NCI-H187 (cell line): Measurements from ENCODE around the gene ANXA2R.
"Not testable (repeated sequence)": the region's sequence is repeated elsewhere in the genome, so short reads cannot be mapped to it uniquely, and the experiment has no call there.

ENCODE experiments used
- DNase-seq, 2 experiments: peaks; one replicate each; lab custom pipeline; 2025; lab: John Stamatoyannopoulos, UW

ANXA2R gene, protein sequence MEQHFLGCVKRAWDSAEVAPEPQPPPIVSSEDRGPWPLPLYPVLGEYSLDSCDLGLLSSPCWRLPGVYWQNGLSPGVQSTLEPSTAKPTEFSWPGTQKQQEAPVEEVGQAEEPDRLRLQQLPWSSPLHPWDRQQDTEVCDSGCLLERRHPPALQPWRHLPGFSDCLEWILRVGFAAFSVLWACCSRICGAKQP

DNA sequence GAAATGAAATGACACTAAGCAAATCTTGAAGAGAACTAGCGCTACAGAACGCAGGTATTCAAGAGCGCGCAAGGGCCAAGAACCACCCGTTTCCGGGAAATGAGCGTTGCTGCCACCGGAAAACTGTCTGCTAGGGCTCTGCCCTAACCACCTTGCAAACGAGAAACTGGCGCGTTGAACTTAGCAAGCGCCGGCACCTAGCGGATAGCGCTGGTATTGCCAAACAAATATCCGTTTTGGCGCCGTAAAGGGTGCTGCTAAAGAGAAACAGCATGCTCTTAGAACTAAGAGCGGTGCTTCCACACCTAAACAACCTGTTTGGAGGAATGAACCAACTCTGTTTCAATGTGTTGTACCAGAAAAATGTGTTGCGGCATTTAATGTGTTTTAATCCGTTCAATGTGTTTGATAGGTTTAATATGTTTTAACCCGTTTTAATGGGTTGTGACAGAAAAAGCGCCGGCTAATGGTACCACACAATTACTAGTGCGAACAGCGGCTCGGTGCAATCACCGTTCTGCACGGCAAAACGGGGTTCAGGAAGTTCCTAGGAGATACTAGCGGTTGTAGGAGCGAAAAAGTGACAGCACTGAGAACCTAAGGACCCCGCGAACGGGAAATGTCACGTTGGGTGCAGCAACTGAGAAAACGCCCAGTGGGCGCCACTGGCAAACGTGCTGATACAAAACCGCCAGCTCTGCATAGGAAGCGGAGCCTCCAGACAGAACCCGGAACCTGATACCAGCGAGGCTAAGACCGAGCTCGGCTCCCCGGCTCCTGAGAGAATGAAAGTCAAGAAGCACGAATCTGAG is at the start of gene ANXA2R:
Gene ANXA2R, minus strand, starts transcription at position 33 of the 812 bp plus-strand sequence. CDS start 273 bp downstream, outside the sequence.
- peak; percentile 98 to 100 for DNase-seq

DNA sequence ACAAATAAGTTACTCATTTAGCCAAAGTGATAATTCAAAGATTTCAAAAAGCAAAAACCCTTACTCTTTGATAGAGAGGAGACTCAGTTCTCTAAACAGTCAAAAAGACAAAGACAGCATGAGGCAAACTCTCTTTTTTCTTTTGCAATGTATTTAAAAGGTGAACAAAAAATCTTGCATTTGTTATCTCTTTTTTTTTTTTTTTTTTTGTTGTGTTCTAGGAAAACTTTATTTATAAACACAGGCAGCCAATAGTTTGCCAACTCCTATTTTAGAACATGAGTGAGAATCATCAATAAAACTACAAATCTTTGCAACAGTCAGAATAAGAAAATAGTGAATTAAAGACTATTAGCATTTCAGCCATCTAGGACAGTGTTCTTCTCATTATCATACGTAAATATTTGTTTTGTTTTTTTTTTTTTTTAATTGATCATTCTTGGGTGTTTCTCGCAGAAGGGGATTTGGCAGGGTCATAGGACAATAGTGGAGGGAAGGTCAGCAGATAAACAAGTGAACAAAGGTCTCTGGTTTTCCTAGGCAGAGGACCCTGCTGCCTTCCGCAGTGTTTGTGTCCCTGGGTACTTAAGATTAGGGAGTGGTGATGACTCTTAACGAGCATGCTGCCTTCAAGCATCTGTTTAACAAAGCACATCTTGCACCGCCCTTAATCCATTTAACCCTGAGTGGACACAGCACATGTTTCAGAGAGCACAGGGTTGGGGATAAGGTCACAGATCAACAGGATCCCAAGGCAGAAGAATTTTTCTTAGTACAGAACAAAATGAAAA is 46.2 kb upstream of the ANXA2R start:
- DNase-seq = not testable (repeated sequence)

GRCh38 chr5:43085453-43085852 is 45.3 kb upstream of the ANXA2R start:
- DNase-seq = no peak

DNA sequence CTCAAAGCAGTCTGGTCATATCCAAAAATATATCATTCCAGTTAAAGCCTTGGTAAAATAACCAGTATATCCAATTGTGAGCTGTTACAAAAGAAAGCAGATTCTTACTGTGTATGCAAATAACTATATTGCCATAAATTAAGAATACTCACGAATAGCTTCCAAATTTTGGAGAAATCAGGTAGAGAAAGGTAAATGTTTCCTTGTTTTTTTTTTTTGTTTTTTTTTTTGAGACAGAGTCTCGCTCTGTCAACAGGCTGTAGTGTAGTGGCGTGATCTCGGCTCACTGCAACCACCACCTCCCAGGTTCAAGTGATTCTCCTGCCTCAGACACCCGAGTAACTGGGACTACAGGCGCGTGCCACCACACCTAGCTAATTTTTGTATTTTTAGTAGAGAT is 44.3 kb upstream of the ANXA2R start:
- not testable (repeated sequence) for DNase-seq

GRCh38 chr5:43081345-43081744 is 41.2 kb upstream of the ANXA2R start:
- DNase-seq = not testable (repeated sequence)

DNA sequence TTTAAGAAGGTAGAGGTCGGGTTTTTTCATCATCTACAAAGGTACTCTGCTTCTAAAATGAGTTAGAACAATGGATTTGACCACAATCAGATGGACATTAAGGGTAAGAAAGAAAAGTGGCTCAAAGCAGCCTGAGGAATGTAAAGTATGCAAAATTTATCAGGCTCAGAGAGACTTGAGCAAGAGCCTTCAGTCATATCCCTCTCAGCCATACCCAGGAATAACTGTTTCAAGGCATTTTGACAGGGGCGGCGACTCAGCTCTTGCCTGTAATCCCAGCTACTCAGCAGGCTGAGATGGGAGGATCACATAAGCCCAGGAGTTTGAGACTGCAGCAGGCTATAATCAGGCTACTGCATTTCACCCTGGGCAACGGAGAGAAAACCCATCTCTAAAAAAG is 38.8 kb upstream of the ANXA2R start:
- DNase-seq = no peak

- not testable (repeated sequence) for DNase-seq
These were observed 37.5 kb upstream of the ANXA2R start for GRCh38 chr5:43077446-43078191.

- peak; percentile 80 to 93 for DNase-seq
These were observed 35.5 kb upstream of the ANXA2R start for GRCh38 chr5:43075319-43076293.

DNA sequence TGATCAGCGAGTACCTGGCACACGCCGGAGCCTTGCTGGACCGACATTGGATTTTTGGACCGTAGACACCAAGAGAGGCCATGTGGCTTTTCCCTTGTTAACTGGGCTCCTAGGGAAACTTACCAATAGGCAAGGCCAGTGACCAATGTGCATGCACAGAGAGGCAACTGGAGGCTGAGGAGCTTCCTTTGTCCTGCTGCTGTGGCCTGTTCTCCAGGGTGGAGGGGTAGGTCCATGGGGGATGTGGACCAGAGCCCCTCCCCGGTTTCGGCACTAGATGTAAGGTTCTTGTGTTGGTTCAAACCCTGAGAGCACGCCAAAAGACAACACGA is 34.8 kb upstream of the ANXA2R start:
- no peak for DNase-seq

- DNase-seq = peak; percentile 71 to 73
These were observed 33.8 kb upstream of the ANXA2R start for GRCh38 chr5:43073597-43074546.

- DNase-seq = not testable (repeated sequence)
These were observed 29.2 kb upstream of the ANXA2R start for GRCh38 chr5:43069401-43069720.

GRCh38 chr5:43068037-43068436 is 27.9 kb upstream of the ANXA2R start:
- no peak for DNase-seq

GRCh38 chr5:43066799-43067741 is 27.0 kb upstream of the ANXA2R start:
- peak; percentile 96 to 98 for DNase-seq

GRCh38 chr5:43065948-43066798 is 26.1 kb upstream of the ANXA2R start:
- peak; percentile 69 to 92 for DNase-seq

DNA sequence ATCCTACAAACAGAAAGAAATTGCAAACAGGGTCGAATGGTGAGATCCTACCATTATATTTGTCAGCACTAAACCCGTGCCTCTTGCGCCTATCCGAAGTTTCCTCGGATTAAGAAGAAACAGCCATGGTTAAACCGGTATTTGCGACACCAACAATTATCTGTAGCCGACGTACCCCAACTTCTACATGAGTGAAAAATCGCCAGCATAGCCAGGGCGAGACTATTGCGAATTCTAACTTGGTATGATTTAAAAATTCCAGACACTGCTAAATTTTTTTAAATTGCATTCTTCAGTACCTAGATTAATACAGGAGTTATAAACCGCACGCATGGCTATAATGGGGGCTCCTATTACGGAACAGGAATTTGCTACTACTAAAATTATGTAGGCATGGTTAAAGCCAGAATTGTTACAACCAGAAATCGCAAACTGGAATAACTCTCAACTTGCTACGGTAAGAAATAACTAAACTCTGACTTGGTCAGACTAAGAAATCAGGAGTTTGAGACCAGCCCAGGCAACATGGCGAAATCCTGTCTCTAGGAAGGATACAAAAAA is 25.3 kb upstream of the ANXA2R start:
- peak; percentile 40 to 67 for DNase-seq

DNA sequence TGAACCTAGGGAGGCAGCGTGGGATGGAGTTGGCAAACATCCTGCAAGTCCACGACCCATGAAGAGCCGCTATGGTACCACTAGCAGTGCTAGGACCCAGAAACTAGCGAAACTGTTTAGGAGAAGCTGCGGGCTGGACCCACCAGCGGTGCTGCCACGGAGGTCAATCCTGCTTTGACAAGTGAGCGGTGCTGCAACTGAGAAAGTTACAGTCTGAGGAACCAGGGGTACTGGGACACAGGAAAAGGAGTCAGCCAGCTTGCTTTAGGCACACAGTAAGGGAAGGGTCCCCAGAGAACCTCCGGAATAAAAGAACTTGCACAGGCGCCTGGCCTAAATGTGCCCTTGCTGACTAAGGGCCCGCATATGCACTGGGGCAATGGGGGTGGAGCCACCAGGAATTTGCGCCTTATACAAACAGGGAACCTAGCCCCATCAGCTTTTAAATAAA is 23.6 kb upstream of the ANXA2R start:
- DNase-seq = no peak

- DNase-seq = no peak
These were observed 21.4 kb upstream of the ANXA2R start for GRCh38 chr5:43061352-43062075.
